ENCODE results near the gene DPYD.

DNA sequence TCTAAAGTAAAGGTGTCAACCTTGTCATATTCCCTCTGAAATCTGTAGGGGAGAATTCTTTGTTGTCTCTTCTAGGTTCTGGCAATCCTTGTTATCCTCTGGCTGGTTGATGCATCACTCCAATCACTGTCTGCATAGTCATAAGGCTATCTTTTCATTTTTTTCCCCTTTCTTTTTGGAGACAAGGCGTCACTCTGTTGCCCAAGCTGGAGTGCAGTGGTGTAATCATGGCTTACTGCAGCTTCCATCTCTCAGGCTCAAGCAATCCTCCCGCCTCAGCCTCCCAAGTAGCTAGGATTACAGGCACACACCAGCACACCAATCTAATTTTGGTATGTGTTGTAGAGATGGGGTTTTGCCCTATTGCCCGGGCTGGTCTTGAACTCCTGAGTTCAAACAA, 12.9 kb downstream of the DPYD start:
- TF ChIP-seq EP300 (IDR thresholded peaks at IDR 0.05; ENCODE audit: borderline replicate concordance in 1 of 2, low read depth in 1 of 2, low read length in 1 of 2), result no peak
- TF ChIP-seq, protein P1, sequence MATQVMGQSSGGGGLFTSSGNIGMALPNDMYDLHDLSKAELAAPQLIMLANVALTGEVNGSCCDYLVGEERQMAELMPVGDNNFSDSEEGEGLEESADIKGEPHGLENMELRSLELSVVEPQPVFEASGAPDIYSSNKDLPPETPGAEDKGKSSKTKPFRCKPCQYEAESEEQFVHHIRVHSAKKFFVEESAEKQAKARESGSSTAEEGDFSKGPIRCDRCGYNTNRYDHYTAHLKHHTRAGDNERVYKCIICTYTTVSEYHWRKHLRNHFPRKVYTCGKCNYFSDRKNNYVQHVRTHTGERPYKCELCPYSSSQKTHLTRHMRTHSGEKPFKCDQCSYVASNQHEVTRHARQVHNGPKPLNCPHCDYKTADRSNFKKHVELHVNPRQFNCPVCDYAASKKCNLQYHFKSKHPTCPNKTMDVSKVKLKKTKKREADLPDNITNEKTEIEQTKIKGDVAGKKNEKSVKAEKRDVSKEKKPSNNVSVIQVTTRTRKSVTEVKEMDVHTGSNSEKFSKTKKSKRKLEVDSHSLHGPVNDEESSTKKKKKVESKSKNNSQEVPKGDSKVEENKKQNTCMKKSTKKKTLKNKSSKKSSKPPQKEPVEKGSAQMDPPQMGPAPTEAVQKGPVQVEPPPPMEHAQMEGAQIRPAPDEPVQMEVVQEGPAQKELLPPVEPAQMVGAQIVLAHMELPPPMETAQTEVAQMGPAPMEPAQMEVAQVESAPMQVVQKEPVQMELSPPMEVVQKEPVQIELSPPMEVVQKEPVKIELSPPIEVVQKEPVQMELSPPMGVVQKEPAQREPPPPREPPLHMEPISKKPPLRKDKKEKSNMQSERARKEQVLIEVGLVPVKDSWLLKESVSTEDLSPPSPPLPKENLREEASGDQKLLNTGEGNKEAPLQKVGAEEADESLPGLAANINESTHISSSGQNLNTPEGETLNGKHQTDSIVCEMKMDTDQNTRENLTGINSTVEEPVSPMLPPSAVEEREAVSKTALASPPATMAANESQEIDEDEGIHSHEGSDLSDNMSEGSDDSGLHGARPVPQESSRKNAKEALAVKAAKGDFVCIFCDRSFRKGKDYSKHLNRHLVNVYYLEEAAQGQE (IDR thresholded peaks at IDR 0.05; ENCODE audit: low read depth, low read length), result no peak
- TF ChIP-seq YY1 (IDR thresholded peaks at IDR 0.05; ENCODE audit: low read depth), result no peak
- TF ChIP-seq, protein P2, sequence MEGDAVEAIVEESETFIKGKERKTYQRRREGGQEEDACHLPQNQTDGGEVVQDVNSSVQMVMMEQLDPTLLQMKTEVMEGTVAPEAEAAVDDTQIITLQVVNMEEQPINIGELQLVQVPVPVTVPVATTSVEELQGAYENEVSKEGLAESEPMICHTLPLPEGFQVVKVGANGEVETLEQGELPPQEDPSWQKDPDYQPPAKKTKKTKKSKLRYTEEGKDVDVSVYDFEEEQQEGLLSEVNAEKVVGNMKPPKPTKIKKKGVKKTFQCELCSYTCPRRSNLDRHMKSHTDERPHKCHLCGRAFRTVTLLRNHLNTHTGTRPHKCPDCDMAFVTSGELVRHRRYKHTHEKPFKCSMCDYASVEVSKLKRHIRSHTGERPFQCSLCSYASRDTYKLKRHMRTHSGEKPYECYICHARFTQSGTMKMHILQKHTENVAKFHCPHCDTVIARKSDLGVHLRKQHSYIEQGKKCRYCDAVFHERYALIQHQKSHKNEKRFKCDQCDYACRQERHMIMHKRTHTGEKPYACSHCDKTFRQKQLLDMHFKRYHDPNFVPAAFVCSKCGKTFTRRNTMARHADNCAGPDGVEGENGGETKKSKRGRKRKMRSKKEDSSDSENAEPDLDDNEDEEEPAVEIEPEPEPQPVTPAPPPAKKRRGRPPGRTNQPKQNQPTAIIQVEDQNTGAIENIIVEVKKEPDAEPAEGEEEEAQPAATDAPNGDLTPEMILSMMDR (IDR thresholded peaks at IDR 0.05), result no peak
- no peak for TF ChIP-seq TAF1 (IDR thresholded peaks at IDR 0.05; ENCODE audit: borderline replicate concordance, low read depth, low read length)
- TF ChIP-seq SIN3A (IDR thresholded peaks at IDR 0.05; ENCODE audit: borderline replicate concordance, low read depth, low read length), result no peak
- TF ChIP-seq, protein P3, sequence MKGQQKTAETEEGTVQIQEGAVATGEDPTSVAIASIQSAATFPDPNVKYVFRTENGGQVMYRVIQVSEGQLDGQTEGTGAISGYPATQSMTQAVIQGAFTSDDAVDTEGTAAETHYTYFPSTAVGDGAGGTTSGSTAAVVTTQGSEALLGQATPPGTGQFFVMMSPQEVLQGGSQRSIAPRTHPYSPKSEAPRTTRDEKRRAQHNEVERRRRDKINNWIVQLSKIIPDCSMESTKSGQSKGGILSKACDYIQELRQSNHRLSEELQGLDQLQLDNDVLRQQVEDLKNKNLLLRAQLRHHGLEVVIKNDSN (IDR thresholded peaks at IDR 0.05; ENCODE audit: borderline replicate concordance, low read depth), result no peak
- no peak for TF ChIP-seq POLR2AphosphoS5 (IDR thresholded peaks at IDR 0.05; ENCODE audit: low read depth, low read length)
- no peak for TF ChIP-seq GABPA (IDR thresholded peaks at IDR 0.05; ENCODE audit: low read depth)
- no peak for TF ChIP-seq FOXM1 (IDR thresholded peaks at IDR 0.05; ENCODE audit: low read depth)
- no peak for TF ChIP-seq JUND (IDR thresholded peaks at IDR 0.05)
- TF ChIP-seq TCF12 (IDR thresholded peaks at IDR 0.05), result no peak
